ENCODE data around the gene RINT1.
"Not testable (repeated sequence)": the region's sequence is repeated elsewhere in the genome, so short reads cannot be mapped to it uniquely, and the experiment has no call there.

The RINT1 gene

GRCh38 chr7:105532709-105533460 is 884 bp downstream of the RINT1 start:
- no peak for DNase-seq (ENCODE audit: low read depth)

GRCh38 chr7:105538339-105538738 is 6.3 kb downstream of the RINT1 start:
- no peak for DNase-seq (ENCODE audit: low read depth)

- no peak for DNase-seq (ENCODE audit: low read depth)
Observed at GRCh38 chr7:105559926-105560325, 27.9 kb downstream of the RINT1 start.

GRCh38 chr7:105565190-105565589 is 33.2 kb downstream of the RINT1 start:
- no peak for DNase-seq (ENCODE audit: low read depth)

- DNase-seq (ENCODE audit: low read depth): no peak
Observed at GRCh38 chr7:105567024-105567423, 35.0 kb downstream of the RINT1 start.

DNA sequence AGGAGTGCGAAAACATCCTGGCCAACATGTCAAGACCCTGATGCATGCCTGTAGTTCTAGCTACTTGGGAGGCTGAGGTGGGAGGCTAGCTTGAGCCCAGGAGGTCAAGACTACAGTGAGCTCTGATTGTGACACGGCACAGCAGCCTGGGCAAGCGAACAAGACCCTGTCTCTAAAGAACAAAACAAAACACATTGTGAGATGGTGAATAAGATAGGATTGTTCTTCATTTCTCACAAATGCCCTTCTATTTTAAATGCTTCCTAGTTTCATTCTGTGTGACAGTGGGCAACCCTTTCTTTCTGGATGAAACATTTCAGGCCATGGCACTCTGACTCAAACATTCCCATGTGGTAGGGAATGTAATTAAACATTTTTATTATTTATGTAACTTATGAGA is 35.8 kb downstream of the RINT1 start:
- DNase-seq (ENCODE audit: low read depth): no peak

- no peak for DNase-seq (ENCODE audit: low read depth)
Observed at GRCh38 chr7:105571891-105572290, 39.9 kb downstream of the RINT1 start.

DNA sequence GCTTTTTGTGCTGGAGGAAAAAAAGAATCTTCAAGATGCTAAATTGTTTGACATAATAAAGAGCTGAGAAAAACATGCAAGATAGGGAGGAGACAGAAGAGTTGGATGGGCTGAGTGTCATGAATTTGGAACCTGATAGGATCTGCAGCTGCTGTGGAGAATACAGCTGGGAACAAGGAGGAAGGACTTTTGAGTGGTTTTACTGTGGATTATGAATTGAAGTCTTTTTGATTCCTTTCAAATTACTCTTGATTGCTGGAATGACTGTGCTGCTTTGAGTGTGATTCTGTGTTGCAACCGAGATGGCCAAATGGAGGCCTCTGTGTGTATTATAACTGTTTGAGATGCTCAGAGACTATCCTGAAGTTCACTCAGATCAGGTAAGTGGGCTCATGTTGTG is 45.2 kb downstream of the RINT1 start:
- no peak for DNase-seq (ENCODE audit: low read depth)

DNA sequence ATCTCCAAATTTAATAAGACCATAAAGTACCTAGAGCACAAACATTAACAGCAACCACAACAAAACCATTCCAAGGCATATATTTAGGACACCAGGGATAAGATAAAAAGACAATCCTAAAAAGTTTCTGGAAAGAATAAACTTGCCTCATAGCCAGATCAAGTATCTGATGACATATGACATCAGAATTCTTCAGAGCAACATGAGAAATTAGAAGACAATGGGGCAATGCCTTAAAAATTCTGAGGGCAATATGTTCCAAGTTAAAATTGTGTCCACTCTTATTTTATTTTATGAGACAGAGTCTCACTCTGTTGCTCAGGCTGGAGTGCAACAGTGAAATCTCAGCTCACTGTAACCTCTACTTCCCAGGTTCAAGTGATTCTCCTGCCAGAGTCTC is 46.5 kb downstream of the RINT1 start:
- no peak for DNase-seq (ENCODE audit: low read depth)

DNA sequence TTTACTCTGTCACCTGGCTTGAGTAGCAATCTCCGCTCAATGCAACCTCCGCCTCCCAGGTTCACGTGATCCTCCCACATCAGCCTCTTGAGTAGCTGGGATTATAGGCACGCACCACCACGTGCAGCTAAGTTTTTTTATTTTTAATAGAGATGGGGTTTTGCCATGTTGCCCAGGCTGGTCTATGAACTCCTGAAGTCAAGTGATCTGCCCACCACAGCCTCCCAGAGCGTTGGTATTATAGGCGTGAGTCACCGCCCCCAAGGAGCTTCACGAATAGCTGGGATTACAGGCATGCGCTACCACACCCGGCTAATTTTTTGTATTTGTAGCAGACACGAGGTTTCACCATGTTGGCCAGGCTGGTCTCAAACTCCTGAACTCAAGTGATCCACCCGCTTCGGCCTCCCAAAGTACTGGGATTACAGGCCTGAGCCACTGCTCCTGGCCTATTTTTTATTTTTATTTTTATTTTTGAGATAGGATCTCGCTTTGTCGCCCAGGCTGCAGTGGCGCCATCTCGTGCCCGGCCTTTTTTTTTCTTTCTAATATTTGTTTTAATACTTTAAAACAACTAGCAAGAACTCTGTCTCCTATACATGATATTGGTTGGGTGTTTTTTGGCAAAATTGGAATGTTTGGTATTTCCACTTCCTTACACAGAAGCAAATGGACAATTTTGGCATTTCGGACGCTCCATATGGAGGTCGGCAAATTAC is 48.2 kb downstream of the RINT1 start:
- DNase-seq (ENCODE audit: low read depth): no peak

- DNase-seq (ENCODE audit: low read depth): peak; percentile 4
Observed at GRCh38 chr7:105581066-105581811, 49.2 kb downstream of the RINT1 start, which contains the start of gene EFCAB10. TSS of gene EFCAB10 (minus strand) at chr7:105581493. CDS start at chr7:105581463, 30 bp downstream.

DNA sequence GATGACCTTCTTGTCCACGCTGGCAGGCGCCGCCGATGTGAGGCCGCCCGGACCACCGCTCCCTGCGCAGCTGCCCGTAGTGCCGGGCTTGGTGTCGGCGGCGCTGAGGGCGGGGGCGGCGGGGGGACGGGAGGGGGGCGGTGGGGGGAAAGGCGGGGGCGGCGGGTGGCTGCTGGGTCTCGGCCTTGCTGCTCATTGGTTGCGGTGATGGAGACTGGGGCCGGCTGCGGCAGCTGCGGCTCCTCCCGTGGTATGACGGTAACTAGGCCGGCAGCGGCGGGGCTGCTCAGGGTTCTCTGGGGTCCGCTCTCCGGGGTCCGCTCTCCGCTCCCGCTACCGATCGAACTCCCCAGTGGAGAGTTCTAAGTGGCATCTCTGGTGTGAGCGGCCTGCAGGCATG is 51.1 kb downstream of the RINT1 start:
- DNase-seq (ENCODE audit: low read depth): no peak

- DNase-seq (ENCODE audit: low read depth): no peak
Observed at GRCh38 chr7:105584165-105584564, 52.2 kb downstream of the RINT1 start.

DNA sequence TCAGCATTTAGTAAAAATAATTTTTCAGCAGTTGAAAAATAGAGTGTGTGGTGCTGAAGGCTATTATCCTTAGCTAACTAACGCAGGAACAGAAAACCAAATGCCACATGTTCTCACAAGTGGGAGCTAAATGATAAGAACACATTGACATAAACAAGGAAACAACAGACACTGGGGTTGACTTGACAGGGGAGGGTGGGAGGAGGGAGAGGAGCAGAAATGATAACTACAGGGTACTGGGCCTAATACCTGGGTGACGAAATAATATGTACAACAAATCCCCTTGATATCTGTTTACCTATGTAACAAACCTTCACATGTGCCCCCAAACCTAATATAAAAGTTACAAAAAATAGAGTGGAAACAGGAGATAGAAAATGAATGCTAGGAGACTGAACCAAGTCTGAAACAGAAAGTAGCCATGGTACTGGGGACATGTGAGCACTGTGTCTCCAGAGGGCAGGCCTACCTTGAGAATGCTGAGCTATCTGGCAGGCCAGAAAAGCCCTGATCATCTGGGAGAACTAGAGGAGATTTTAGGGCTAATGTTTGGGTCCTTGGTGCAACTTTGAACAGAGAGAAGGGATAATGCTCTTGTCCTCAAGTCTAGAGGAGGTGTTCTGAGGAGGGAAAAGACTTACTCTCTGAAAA is 54.0 kb downstream of the RINT1 start:
- no peak for DNase-seq (ENCODE audit: low read depth)

GRCh38 chr7:105587909-105588635 is 56.1 kb downstream of the RINT1 start:
- no peak for DNase-seq (ENCODE audit: low read depth)

DNA sequence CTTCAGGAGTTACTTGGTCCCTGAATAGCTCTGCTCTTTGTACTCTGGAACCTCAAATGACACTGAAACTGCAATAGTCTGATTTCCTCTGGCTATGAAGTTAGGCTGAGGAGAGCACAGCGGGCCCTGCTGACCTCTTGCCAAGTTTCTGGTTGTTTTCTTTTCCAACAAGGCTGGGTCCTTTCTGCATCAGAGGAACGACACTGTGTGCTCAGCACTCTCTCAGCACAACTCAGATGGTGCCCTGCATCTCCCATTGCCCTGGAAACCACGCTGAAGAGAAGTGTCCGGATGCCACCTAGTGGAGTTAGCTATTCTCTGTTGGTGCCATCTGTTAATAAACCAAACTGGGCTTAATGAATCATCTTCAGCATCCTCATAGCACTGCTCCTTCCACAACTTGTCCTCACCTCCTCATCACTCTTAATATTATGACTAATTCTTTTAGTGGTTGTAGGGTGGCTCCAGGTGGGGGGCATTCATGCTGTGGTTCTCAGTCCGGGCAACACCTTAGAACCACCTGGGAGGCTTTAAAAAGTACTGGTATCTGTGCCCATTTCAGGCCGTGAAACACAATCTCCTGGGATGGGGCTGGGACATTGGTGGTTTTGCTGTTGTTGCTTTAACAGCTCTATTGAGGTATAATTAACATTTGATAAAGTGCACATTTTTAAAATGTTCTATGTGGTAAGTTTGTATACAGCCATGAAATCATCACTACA is 57.5 kb downstream of the RINT1 start:
- peak; percentile 30 for DNase-seq (ENCODE audit: low read depth)

DNA sequence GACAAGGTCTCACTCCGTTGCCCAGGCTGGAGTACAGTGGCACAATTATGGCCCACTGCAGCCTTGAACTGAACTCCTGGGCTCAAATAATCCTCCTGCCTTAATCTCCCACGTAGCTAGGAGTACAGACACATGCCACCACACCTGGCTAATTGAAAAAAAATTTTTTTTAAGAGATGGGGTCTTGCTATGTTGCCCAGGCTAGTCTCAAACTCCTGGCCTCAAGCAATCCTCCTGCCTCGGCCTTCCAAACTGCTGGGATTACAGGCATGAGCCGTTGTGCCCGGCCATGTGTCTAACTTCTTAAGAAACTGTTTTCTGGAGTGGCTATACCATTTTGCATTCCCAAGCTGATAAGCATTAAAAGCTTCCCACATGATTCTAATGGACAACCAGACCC is 58.8 kb downstream of the RINT1 start:
- DNase-seq (ENCODE audit: low read depth): no peak

- no peak for DNase-seq (ENCODE audit: low read depth)
Observed at GRCh38 chr7:105591522-105591921, 59.5 kb downstream of the RINT1 start.

DNA sequence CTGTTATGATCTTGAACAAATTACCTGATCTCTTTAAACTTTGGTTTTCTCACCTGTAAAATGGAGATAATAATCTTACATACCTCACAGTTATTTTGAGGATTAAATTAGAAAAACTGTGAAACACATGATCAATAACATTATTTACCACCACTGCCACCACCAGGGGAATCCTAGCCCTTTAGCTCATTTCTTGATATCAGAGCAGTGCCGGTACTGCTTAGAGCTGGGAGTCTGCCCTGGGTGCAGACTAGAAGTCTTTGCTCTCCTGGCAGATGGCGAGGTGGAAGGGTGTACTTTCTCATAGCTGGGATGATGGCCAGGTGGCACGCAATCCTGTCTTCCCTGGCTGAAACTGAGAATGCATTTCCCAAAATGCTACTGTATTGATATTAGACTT is 62.0 kb downstream of the RINT1 start:
- no peak for DNase-seq (ENCODE audit: low read depth)

DNA sequence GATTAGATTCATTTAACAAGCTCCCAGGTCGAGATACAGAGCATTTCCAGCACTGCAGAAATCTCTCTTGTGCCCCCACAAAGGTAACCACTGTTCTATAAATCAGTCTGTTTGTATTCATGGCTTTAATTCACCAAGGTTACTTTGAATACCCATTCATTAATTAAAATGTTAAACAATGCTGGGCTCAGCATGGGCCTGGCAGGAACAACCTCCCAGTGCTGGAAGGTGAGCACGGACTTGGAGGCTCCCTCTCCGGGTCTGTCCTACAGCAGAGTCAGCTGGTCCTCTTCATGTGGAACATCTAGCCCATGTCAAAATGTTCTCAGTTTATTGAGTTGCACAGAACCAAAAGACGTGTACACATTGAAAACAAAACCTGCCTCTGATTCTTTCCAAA is 64.9 kb downstream of the RINT1 start:
- no peak for DNase-seq (ENCODE audit: low read depth)

GRCh38 chr7:105599080-105599479 is 67.1 kb downstream of the RINT1 start:
- DNase-seq (ENCODE audit: low read depth): not testable (repeated sequence)
